HL-60 (cell line): Measurements from ENCODE around the gene GDPD4.

Experiments used
- GABPA ChIP-seq: IDR thresholded peaks from 2 replicates; pipeline ENCODE4 v1.6.1; 2012; ENCODE audit warnings: low read depth
- TF ChIP-seq, protein P1 (sequence below): IDR thresholded peaks from one replicate; pipeline ENCODE4 v1.5.1; 2011; ENCODE audit warnings: low read length, control low read depth, inconsistent platforms; ENCODE audit not compliant: insufficient read depth

DNA sequence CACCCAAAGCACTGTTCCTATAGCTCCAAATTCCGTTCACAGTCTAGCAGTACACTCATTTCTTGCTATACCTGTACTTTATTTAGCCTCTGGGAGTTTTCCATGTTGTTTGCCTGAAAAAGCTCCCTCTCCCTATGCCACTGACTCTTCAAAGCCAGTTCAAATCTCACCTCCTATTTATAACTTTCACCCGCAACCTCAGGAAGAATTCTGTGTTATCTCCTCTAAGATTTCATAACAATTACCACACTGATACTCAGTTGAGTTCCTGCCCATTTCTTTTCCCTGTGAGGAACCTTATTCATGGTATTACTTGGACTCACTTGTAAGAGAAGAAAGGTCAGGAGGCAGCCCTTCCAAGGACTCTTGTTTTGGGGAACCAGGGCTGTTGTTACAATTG, 25.2 kb downstream of the GDPD4 start:
- TF ChIP-seq GABPA = no peak
- TF ChIP-seq, protein P1, sequence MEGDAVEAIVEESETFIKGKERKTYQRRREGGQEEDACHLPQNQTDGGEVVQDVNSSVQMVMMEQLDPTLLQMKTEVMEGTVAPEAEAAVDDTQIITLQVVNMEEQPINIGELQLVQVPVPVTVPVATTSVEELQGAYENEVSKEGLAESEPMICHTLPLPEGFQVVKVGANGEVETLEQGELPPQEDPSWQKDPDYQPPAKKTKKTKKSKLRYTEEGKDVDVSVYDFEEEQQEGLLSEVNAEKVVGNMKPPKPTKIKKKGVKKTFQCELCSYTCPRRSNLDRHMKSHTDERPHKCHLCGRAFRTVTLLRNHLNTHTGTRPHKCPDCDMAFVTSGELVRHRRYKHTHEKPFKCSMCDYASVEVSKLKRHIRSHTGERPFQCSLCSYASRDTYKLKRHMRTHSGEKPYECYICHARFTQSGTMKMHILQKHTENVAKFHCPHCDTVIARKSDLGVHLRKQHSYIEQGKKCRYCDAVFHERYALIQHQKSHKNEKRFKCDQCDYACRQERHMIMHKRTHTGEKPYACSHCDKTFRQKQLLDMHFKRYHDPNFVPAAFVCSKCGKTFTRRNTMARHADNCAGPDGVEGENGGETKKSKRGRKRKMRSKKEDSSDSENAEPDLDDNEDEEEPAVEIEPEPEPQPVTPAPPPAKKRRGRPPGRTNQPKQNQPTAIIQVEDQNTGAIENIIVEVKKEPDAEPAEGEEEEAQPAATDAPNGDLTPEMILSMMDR = no peak
